Keratinocyte (primary cell): ENCODE measurements around the gene NFIL3. TPM values are rescaled to one million over a fixed set of nuclear protein-coding genes. Genes with fewer than 3 reads are reported as not detected.

ENCODE experiments used
- DNase-seq: peaks from one replicate; pipeline ENCODE4 v3.0.0-alpha.2; 2011; ENCODE audit warnings: low read depth, missing footprints, low spot score
- FAIRE-seq: peaks from 2 replicates; lab custom pipeline; 2011; peaks lifted over from hg19 to GRCh38; lab: Jason Lieb, UNC
- H2AFZ ChIP-seq: 2 replicates; pipeline ENCODE4 v1.6.0; 2012; ENCODE audit warnings: low read length, control low read depth, inconsistent platforms; ENCODE audit not compliant: control insufficient read depth
- H3K27ac ChIP-seq: 2 replicates; pipeline ENCODE4 v1.5.1; 2011; ENCODE audit warnings: low read length; ENCODE audit not compliant: control insufficient read depth, insufficient read depth
- H3K27me3 ChIP-seq: 3 replicates; pipeline ENCODE4 v1.6.0; 2011; ENCODE audit warnings: low read length; ENCODE audit not compliant: control insufficient read depth, insufficient read depth; ENCODE audit errors: extremely low read depth
- H3K36me3 ChIP-seq, 2 experiments: 2 replicates in 1 of 2; 3 replicates in 1 of 2; pipeline ENCODE4 v1.5.1; 2011; ENCODE audit warnings: low read length in 2 of 2, mild to moderate bottlenecking in 1 of 2; ENCODE audit not compliant: control insufficient read depth in 2 of 2, insufficient read depth in 2 of 2; ENCODE audit errors: extremely low read depth in 1 of 2
- H3K4me1 ChIP-seq: 3 replicates; pipeline ENCODE4 v1.5.1; 2011; ENCODE audit warnings: low read length; ENCODE audit not compliant: control insufficient read depth, insufficient read depth; ENCODE audit errors: extremely low read depth
- H3K4me2 ChIP-seq: 3 replicates; pipeline ENCODE4 v1.6.0; 2011; ENCODE audit warnings: low read depth, low read length; ENCODE audit not compliant: control insufficient read depth, insufficient read depth; ENCODE audit errors: extremely low read depth
- H3K4me3 ChIP-seq, 3 experiments: fragments of 200-600 bp in 1 of 3; sonication (generic) in 1 of 3; 2 replicates in 2 of 3; 3 replicates in 1 of 3; pipeline ENCODE4 v1.5.1; 2011 to 2016; ENCODE audit warnings: low read length in 3 of 3, mild to moderate bottlenecking in 3 of 3, control low read depth in 2 of 3, inconsistent platforms in 1 of 3, low read depth in 1 of 3, mixed read lengths in 1 of 3, mixed run types in 1 of 3, moderate library complexity in 1 of 3; ENCODE audit not compliant: control insufficient read depth in 2 of 3, insufficient read depth in 2 of 3; ENCODE audit errors: extremely low read depth in 1 of 3
- H3K79me2 ChIP-seq: 2 replicates; pipeline ENCODE4 v1.6.0; 2012; ENCODE audit warnings: low read length; ENCODE audit not compliant: control insufficient read depth, insufficient read depth
- H3K9ac ChIP-seq: 3 replicates; pipeline ENCODE4 v1.6.0; 2011; ENCODE audit warnings: low read length; ENCODE audit not compliant: control insufficient read depth, insufficient read depth; ENCODE audit errors: extremely low read depth
- H3K9me1 ChIP-seq: 3 replicates; pipeline ENCODE4 v1.6.0; 2011; ENCODE audit warnings: low read length; ENCODE audit not compliant: control insufficient read depth, insufficient read depth; ENCODE audit errors: extremely low read depth
- H3K9me3 ChIP-seq: 2 replicates; pipeline ENCODE4 v1.5.1; 2012; ENCODE audit warnings: low read depth, low read length; ENCODE audit not compliant: control insufficient read depth
- H4K20me1 ChIP-seq: 3 replicates; pipeline ENCODE4 v1.6.0; 2011; ENCODE audit warnings: low read length; ENCODE audit not compliant: control insufficient read depth, insufficient read depth; ENCODE audit errors: extremely low read depth
- CTCF ChIP-seq, 3 experiments: IDR thresholded peaks in 1 of 3; conservative IDR thresholded peaks in 1 of 3; optimal IDR thresholded peaks in 1 of 3; 2 replicates in 2 of 3; 3 replicates in 1 of 3; pipeline versions ENCODE3 to v1.5.1; 2011; ENCODE audit warnings: low read length in 3 of 3, mild to moderate bottlenecking in 3 of 3, moderate library complexity in 2 of 3, control low read depth in 1 of 3, inconsistent platforms in 1 of 3; ENCODE audit not compliant: insufficient read depth in 2 of 3; ENCODE audit errors: extremely low read depth in 1 of 3
- EZH2 ChIP-seq: IDR thresholded peaks from one replicate; pipeline ENCODE4 v1.6.1; 2012; ENCODE audit warnings: inconsistent platforms, mild to moderate bottlenecking, low read length, moderate library complexity
- dilution Hi-C: fragments of 300-500 bp; cut with MboI; formaldehyde crosslinking; loops from one replicate; pipeline ENCODE4 v1.7.0; 2020; ENCODE audit warnings: low sequenced_read_pairs; ENCODE audit not compliant: extremely low pct_ligation_motif_present
- polyA plus RNA-seq, 5 experiments: library from polyadenylated mRNA; depleted of rRNA in 3 of 5; stranded (reverse) in 3 of 5; stranded (forward) in 1 of 5; unstranded in 1 of 5; fragments of >200 nt; gene quantifications; 1 replicate in 1 of 5; 2 replicates in 3 of 5; 3 replicates in 1 of 5; pipeline versions ENCODE4 v1.2.1 to v1.2.3, GENCODE V29; 2011 to 2012; ENCODE audit warnings: missing spikeins in 2 of 5, low read depth in 1 of 5, low replicate concordance in 1 of 5

The NFIL3 gene
- polyA plus RNA-seq, 1 donor (not counting 4 experiments of a cell fraction or from before 2014, with no cell fraction given) = 9.3 TPM

- dilution Hi-C loops = no loop called here
- Histone ChIP-seq H3K9ac (no peak overlapping the region), H3K79me2 (peaks cover 16% of the 10 kb centered on the region), H3K4me1 (peaks cover 18% of the 10 kb centered on the region), H2AFZ (no peak overlapping the region), H3K36me3 (peaks cover 0 to 6% of the 10 kb centered on the region in 2 experiments), H3K4me3 (no peak overlapping the region), H4K20me1 (no peaks in the 10 kb centered on the region), H3K27ac (no peak overlapping the region), H3K4me2 (no peak overlapping the region), H3K9me1 (no peaks in the 10 kb centered on the region), H3K9me3 (no peaks in the 10 kb centered on the region), H3K27me3 (no peaks in the 10 kb centered on the region)
- TF ChIP-seq CTCF (optimal IDR thresholded peaks at IDR 0.05 in 1 of 3, IDR thresholded peaks at IDR 0.05 in 1 of 3, conservative IDR thresholded peaks at IDR 0.05 in 1 of 3; ENCODE audit: extremely low read depth in 1 of 3, insufficient read depth in 2 of 3, low read length in 3 of 3) (no peak), EZH2 (no peak)
- no peak for FAIRE-seq
- DNase-seq = no peak
These were observed 64.5 kb downstream of the NFIL3 start for GRCh38 chr9:91359083-91359482.

Other genes starting within 250 kb of the NFIL3 start
- gene AUH, start 61.9 kb downstream of the NFIL3 start, polyA plus RNA-seq = 3.5 to 5.5 TPM (median 3.9 TPM) in 3 replicates